ENCODE measurements around the gene ATMIN.

ATMIN gene, protein sequence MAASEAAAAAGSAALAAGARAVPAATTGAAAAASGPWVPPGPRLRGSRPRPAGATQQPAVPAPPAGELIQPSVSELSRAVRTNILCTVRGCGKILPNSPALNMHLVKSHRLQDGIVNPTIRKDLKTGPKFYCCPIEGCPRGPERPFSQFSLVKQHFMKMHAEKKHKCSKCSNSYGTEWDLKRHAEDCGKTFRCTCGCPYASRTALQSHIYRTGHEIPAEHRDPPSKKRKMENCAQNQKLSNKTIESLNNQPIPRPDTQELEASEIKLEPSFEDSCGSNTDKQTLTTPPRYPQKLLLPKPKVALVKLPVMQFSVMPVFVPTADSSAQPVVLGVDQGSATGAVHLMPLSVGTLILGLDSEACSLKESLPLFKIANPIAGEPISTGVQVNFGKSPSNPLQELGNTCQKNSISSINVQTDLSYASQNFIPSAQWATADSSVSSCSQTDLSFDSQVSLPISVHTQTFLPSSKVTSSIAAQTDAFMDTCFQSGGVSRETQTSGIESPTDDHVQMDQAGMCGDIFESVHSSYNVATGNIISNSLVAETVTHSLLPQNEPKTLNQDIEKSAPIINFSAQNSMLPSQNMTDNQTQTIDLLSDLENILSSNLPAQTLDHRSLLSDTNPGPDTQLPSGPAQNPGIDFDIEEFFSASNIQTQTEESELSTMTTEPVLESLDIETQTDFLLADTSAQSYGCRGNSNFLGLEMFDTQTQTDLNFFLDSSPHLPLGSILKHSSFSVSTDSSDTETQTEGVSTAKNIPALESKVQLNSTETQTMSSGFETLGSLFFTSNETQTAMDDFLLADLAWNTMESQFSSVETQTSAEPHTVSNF

DNA sequence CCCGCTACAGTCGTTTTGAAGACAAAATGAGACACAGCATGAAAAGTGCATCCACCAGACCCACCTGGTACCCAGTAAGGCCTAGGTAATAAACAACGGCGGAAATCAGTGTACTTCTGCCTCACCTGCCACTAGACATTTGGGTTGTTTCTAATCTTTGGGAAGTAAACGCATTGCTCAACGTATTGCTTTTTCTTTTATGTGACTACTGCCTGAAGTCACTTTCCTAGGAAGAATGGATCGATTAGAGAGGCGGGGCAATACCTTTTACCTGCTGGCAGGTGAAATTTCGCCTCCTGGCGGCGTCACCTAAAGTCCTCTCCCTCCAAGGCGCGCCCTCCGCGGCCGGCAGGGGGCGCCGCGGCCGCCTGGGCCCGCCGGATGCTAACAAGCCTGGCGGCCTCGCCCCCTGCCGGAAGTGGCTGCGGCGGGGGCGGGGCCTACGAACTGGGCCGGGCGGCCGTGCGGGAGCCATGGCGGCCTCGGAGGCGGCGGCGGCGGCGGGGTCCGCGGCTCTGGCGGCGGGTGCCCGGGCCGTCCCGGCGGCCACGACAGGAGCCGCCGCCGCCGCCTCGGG lies at the start of gene ATMIN:
Gene ATMIN (plus strand): TSS at position 445 of the 577 bp plus-strand sequence. CDS start 29 bp downstream, at position 474.
- TF ChIP-seq, protein P1, sequence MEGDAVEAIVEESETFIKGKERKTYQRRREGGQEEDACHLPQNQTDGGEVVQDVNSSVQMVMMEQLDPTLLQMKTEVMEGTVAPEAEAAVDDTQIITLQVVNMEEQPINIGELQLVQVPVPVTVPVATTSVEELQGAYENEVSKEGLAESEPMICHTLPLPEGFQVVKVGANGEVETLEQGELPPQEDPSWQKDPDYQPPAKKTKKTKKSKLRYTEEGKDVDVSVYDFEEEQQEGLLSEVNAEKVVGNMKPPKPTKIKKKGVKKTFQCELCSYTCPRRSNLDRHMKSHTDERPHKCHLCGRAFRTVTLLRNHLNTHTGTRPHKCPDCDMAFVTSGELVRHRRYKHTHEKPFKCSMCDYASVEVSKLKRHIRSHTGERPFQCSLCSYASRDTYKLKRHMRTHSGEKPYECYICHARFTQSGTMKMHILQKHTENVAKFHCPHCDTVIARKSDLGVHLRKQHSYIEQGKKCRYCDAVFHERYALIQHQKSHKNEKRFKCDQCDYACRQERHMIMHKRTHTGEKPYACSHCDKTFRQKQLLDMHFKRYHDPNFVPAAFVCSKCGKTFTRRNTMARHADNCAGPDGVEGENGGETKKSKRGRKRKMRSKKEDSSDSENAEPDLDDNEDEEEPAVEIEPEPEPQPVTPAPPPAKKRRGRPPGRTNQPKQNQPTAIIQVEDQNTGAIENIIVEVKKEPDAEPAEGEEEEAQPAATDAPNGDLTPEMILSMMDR (IDR thresholded peaks at IDR 0.05; ENCODE audit: low read depth, low read length) = peak; percentile 91
- peak; percentile 83 for DNase-seq (ENCODE audit: low read depth, low spot score)
- in situ Hi-C loops (cut with HindIII; ENCODE audit: low sequenced_read_pairs) = no loop called here
- peak within 1 kb of the TSS; percentile 66 for H3K4me3 ChIP-seq (ENCODE audit: low read depth, low read length)

GRCh38 chr16:80986557-80986956 lies 49.1 kb upstream of the ATMIN start:
- in situ Hi-C loops (cut with HindIII; ENCODE audit: low sequenced_read_pairs) = no loop called here
- TF ChIP-seq, protein P1 (IDR thresholded peaks at IDR 0.05; ENCODE audit: low read depth, low read length) = no peak
- H3K4me3 ChIP-seq (ENCODE audit: low read depth, low read length) = no peak overlapping the region
- no peak for DNase-seq (ENCODE audit: low read depth, low spot score)

GRCh38 chr16:80988756-80989155 lies 46.9 kb upstream of the ATMIN start:
- no peak overlapping the region for H3K4me3 ChIP-seq (ENCODE audit: low read depth, low read length)
- DNase-seq (ENCODE audit: low read depth, low spot score) = no peak
- in situ Hi-C loops (cut with HindIII; ENCODE audit: low sequenced_read_pairs) = no loop called here
- TF ChIP-seq, protein P1 (IDR thresholded peaks at IDR 0.05; ENCODE audit: low read depth, low read length) = no peak

DNA sequence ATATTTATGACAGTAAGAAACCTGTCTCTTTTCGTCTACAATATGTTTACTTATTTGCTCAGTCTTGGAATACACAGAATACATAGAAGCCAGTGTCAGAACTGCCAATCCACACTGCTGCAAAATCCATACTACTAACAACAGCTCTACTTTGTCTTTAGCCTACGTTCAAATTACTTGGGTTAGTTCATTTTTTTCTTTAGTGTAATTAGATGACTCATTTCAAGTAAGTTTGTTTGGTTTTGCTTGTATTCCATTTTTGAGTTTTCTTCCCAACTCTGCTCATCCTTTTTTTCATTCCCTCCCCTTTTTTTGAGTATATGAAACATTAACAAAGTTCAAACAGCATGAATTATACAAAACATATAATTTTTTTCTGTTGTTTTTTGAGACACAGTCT lies 45.8 kb upstream of the ATMIN start:
- DNase-seq (ENCODE audit: low read depth, low spot score) = no peak
- TF ChIP-seq, protein P1 (IDR thresholded peaks at IDR 0.05; ENCODE audit: low read depth, low read length) = no peak

GRCh38 chr16:80990577-80990976 lies 45.1 kb upstream of the ATMIN start:
- no peak overlapping the region for H3K4me3 ChIP-seq (ENCODE audit: low read depth, low read length)
- TF ChIP-seq, protein P1 (IDR thresholded peaks at IDR 0.05; ENCODE audit: low read depth, low read length) = no peak
- in situ Hi-C loops (cut with HindIII; ENCODE audit: low sequenced_read_pairs) = no loop called here
- no peak for DNase-seq (ENCODE audit: low read depth, low spot score)

More for the DNA sequence above, 45.8 kb upstream of the ATMIN start:
- in situ Hi-C loops (cut with HindIII; ENCODE audit: low sequenced_read_pairs) = no loop called here
- H3K4me3 ChIP-seq (ENCODE audit: low read depth, low read length) = no peak overlapping the region

DNA sequence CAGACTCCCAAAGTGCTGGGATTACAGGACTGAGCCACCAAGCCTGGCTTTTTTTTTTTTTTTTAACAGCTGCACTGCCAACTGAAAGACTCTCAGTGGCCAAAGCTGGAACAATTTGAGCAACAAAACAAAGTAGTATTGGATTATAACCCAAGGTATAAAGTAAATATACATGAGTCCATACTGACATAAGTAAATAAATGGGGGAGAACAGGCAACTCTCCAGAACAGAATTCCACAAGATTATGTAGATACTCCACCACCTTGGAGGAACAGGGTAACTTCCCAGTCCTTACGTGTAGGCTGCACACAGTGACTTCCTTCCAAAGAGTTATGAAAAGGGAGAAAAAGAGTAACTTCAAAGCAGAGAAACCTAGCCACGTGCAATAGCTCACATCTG lies 44.7 kb upstream of the ATMIN start:
- TF ChIP-seq, protein P1 (IDR thresholded peaks at IDR 0.05; ENCODE audit: low read depth, low read length) = no peak
- in situ Hi-C loops (cut with HindIII; ENCODE audit: low sequenced_read_pairs) = no loop called here
- no peak overlapping the region for H3K4me3 ChIP-seq (ENCODE audit: low read depth, low read length)
- DNase-seq (ENCODE audit: low read depth, low spot score) = no peak
